ENCODE data around the gene PHPT1.

Gene PHPT1

DNA sequence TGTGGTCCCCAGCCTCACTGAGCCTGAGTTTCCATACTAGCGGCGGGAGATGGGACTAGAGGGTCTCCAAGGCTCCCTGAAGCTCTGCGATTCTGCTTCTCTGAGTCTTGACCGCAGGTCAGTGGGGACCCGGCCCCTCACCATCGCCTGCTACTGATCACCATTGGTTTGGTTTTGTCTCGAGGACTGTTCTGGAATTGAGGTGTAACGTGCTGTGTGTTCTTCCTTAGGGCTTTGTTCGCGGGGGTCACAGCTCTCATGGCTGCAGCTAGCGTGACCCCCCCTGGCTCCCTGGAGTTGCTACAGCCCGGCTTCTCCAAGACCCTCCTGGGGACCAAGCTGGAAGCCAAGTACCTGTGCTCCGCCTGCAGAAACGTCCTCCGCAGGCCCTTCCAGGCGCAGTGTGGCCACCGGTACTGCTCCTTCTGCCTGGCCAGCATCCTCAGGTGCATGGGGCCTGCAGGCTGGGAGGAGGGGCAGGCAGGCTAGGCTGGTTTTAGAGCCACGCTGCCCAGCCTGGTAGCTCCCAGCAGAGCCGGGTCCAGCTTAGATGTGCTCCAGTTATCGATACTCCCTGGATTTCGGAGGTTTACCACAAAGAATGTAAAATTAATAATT is 49.4 kb downstream of the PHPT1 start:
- peaks cover 61% of the 10 kb centered on the region for H3K4me1 ChIP-seq (ENCODE audit: insufficient read depth, low read length, severe bottlenecking)
- H2AFZ ChIP-seq (ENCODE audit: low read length) = no peak overlapping the region
- no peak overlapping the region for H3K9ac ChIP-seq (ENCODE audit: low read length)
- TF ChIP-seq CTCF (IDR thresholded peaks at IDR 0.05; ENCODE audit: low read length) = no peak
- no peak for TF ChIP-seq EZH2 (IDR thresholded peaks at IDR 0.05; ENCODE audit: borderline replicate concordance, low read length)
- H3K79me2 ChIP-seq (ENCODE audit: insufficient read depth, low read length) = no peaks in the 10 kb centered on the region
- H3F3A ChIP-seq (ENCODE audit: insufficient read depth, low read length) = no peaks in the 10 kb centered on the region
- H3K9me3 ChIP-seq (ENCODE audit: low read length) = no peaks in the 10 kb centered on the region
- H3K36me3 ChIP-seq (ENCODE audit: insufficient read depth, low read length) = peaks cover 58% of the 10 kb centered on the region
- H3K9me2 ChIP-seq (ENCODE audit: low read depth, low read length) = no peaks in the 10 kb centered on the region
- H3K4me3 ChIP-seq (ENCODE audit: low read depth, low read length, poor library complexity, severe bottlenecking) = no peak overlapping the region
- peak overlapping the region; percentile 20 for H3K27ac ChIP-seq (ENCODE audit: low read depth, low read length, poor library complexity, severe bottlenecking)
- H3K4me2 ChIP-seq (ENCODE audit: low read length) = no peak overlapping the region
- no peaks in the 10 kb centered on the region for H4K20me1 ChIP-seq (ENCODE audit: insufficient read depth, low read length)
- H3K27me3 ChIP-seq (ENCODE audit: insufficient read depth, low read length) = no peaks in the 10 kb centered on the region

- Histone ChIP-seq H3K4me3 (ENCODE audit: low read depth, low read length, poor library complexity, severe bottlenecking) (no peak overlapping the region), H3K9ac (ENCODE audit: low read length) (no peak overlapping the region; the same call in 1 of the 2 replicates), H3K4me2 (ENCODE audit: low read length) (no peak overlapping the region), H3F3A (ENCODE audit: insufficient read depth, low read length) (no peaks in the 10 kb centered on the region), H3K9me2 (ENCODE audit: low read depth, low read length) (no peaks in the 10 kb centered on the region), H3K4me1 (ENCODE audit: insufficient read depth, low read length, severe bottlenecking) (peaks cover 61% of the 10 kb centered on the region), H3K27me3 (ENCODE audit: insufficient read depth, low read length) (no peaks in the 10 kb centered on the region), H4K20me1 (ENCODE audit: insufficient read depth, low read length) (no peaks in the 10 kb centered on the region), H2AFZ (ENCODE audit: low read length) (no peak overlapping the region), H3K27ac (ENCODE audit: low read depth, low read length, poor library complexity, severe bottlenecking) (peak overlapping the region; percentile 20), H3K79me2 (ENCODE audit: insufficient read depth, low read length) (no peaks in the 10 kb centered on the region), H3K9me3 (ENCODE audit: low read length) (no peaks in the 10 kb centered on the region), H3K36me3 (ENCODE audit: insufficient read depth, low read length) (peaks cover 62% of the 10 kb centered on the region)
- TF ChIP-seq EZH2 (IDR thresholded peaks at IDR 0.05; ENCODE audit: borderline replicate concordance, low read length) = no peak
- peak; percentile 34 for TF ChIP-seq CTCF (IDR thresholded peaks at IDR 0.05; ENCODE audit: low read length)
Measured at GRCh38 chr9:136899196-136899595, 50.0 kb downstream of the PHPT1 start.

- no peaks in the 10 kb centered on the region for H3K27me3 ChIP-seq (ENCODE audit: insufficient read depth, low read length)
- no peak overlapping the region for H3K27ac ChIP-seq (ENCODE audit: low read depth, low read length, poor library complexity, severe bottlenecking)
- no peaks in the 10 kb centered on the region for H3K9me2 ChIP-seq (ENCODE audit: low read depth, low read length)
- H3K9ac ChIP-seq (ENCODE audit: low read length) = no peak overlapping the region
- peaks cover 61% of the 10 kb centered on the region for H3K36me3 ChIP-seq (ENCODE audit: insufficient read depth, low read length)
- H4K20me1 ChIP-seq (ENCODE audit: insufficient read depth, low read length) = no peaks in the 10 kb centered on the region
- TF ChIP-seq CTCF (IDR thresholded peaks at IDR 0.05; ENCODE audit: low read length) = no peak
- no peak for TF ChIP-seq EZH2 (IDR thresholded peaks at IDR 0.05; ENCODE audit: borderline replicate concordance, low read length)
- peaks cover 61% of the 10 kb centered on the region for H3K4me1 ChIP-seq (ENCODE audit: insufficient read depth, low read length, severe bottlenecking)
- H3K9me3 ChIP-seq (ENCODE audit: low read length) = no peaks in the 10 kb centered on the region
- H3K4me2 ChIP-seq (ENCODE audit: low read length) = no peak overlapping the region
- H2AFZ ChIP-seq (ENCODE audit: low read length) = no peak overlapping the region
- H3K4me3 ChIP-seq (ENCODE audit: low read depth, low read length, poor library complexity, severe bottlenecking) = no peak overlapping the region
- no peaks in the 10 kb centered on the region for H3F3A ChIP-seq (ENCODE audit: insufficient read depth, low read length)
- H3K79me2 ChIP-seq (ENCODE audit: insufficient read depth, low read length) = no peaks in the 10 kb centered on the region
Measured at GRCh38 chr9:136900556-136900955, 51.3 kb downstream of the PHPT1 start.
